ENCODE results near the gene SERPINB2. TPM values are rescaled to one million over a fixed set of nuclear protein-coding genes. Genes with fewer than 3 reads are reported as not detected.

Gene SERPINB2
- total RNA-seq, 1 experiment from 2014 or later, result not detected

DNA sequence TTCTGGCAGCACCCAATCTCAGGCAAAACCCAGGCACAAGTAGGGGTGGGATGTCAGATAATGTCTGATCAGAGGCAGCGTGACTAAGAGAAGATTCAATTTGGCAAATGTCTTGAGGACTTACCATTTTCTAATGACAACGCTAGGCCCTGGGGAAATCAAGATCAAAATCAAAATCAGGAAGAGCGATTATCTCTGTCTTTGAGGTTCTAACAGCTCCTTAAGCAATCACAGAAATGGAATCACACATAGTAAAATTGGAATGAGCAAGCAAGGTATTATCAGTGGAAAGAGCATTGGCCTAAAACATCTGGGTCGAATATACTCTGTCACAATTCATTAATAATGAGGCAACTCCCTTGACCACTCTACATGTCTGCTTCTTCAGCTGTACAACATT is 8.6 kb upstream of the SERPINB2 start:
- ChIA-PET CTCF (no interaction called here), POLR2A (no interaction called here), RAD21 (ENCODE audit: low non-redundant PET in 1 of 2, low total read pairs in 2 of 2, uncharacterized antibody in 2 of 2, unreplicated experiment in 2 of 2) (no interaction called here)
- ATAC-seq (no peak), DNase-seq (ENCODE audit: low read depth, low spot score) (no peak)
- no peak overlapping the region for H3K27ac ChIP-seq (ENCODE audit: low read depth, low read length)
- H3K4me2 ChIP-seq (ENCODE audit: low read length), result no peak overlapping the region
- no peaks in the 10 kb centered on the region for H3K9me3 ChIP-seq (ENCODE audit: control insufficient read depth in 1 of 2, insufficient read depth in 1 of 2, low read depth in 1 of 2, low read length in 2 of 2)
- no peaks in the 10 kb centered on the region for H3K9me2 ChIP-seq (ENCODE audit: insufficient read depth)
- no peak overlapping the region for H3K9ac ChIP-seq (ENCODE audit: low read length)
- BruUV-seq (replicated peaks), result no TSS peak
- no peaks in the 10 kb centered on the region for H3K27me3 ChIP-seq (ENCODE audit: insufficient read depth, low read length)
- no peaks in the 10 kb centered on the region for H3K79me2 ChIP-seq (ENCODE audit: insufficient read depth, low read length)
- H2AFZ ChIP-seq (ENCODE audit: low read depth, low read length, poor library complexity, severe bottlenecking), result no peak overlapping the region
- peaks cover 0 to 16% of the 10 kb centered on the region in 2 experiments; a peak in 2 of 4 replicates for H3K4me1 ChIP-seq (ENCODE audit: control insufficient read depth in 1 of 2, insufficient read depth in 2 of 2, low read length in 2 of 2)
- no peak for TF ChIP-seq MAX (IDR thresholded peaks at IDR 0.05)
- TF ChIP-seq FOSL1 (IDR thresholded peaks at IDR 0.05; ENCODE audit: low read depth), result no peak
- TF ChIP-seq, protein P1, sequence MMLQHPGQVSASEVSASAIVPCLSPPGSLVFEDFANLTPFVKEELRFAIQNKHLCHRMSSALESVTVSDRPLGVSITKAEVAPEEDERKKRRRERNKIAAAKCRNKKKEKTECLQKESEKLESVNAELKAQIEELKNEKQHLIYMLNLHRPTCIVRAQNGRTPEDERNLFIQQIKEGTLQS (IDR thresholded peaks at IDR 0.05), result no peak
- TF ChIP-seq RAD21 (IDR thresholded peaks at IDR 0.05; ENCODE audit: low read depth), result no peak
- TF ChIP-seq POLR2A (IDR thresholded peaks at IDR 0.05; ENCODE audit: borderline replicate concordance, extremely low read depth, insufficient read depth, insufficient read length), result no peak
- no peak for TF ChIP-seq CTCF (IDR thresholded peaks at IDR 0.05 in 2 of 3, conservative IDR thresholded peaks at IDR 0.05 in 1 of 3; ENCODE audit: borderline replicate concordance in 1 of 3, insufficient read depth in 1 of 3, low read depth in 2 of 3, low read length in 2 of 3)
- TF ChIP-seq CEBPB (IDR thresholded peaks at IDR 0.05; ENCODE audit: low read depth), result no peak
- no peak for TF ChIP-seq YY1 (IDR thresholded peaks at IDR 0.05; ENCODE audit: extremely low read depth, insufficient replicate concordance, low read depth, low read length)
- no peak overlapping the region for H3K4me3 ChIP-seq (replicated peaks in 1 of 2; ENCODE audit: low read depth in 1 of 2, low read length in 2 of 2)
- no peaks in the 10 kb centered on the region for H3K36me3 ChIP-seq (ENCODE audit: control insufficient read depth in 1 of 2, insufficient read depth in 2 of 2, low read length in 2 of 2)
- intact Hi-C loops (cut with micrococcal nuclease), result no loop called here
- H4K20me1 ChIP-seq (ENCODE audit: insufficient read depth), result no peaks in the 10 kb centered on the region

DNA sequence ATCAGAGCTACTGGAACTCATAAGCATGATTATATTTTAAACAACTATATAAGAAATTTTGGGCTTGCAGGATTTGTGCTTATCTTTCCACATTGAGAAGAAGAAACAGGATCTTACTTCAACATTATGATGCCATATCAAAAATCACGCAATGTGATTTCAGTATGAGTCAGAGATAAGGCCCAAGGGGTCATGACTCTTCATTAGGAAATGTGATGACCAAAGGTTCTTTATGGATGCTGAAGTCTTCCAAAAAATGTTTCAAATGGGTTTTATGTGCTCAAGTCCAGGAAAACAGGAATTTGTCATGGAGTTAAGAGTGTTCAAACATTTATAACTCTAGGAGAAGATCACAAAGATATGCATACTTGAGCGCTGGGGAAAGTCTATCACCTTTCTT is 7.8 kb upstream of the SERPINB2 start:
- ChIA-PET POLR2A (no interaction called here), CTCF (interaction anchor here (1.1 kb wide), 1 partner anchor 56 kb away, joined by 3 read pairs; no protein-coding TSS in a partner anchor), RAD21 (ENCODE audit: low non-redundant PET in 1 of 2, low total read pairs in 2 of 2, uncharacterized antibody in 2 of 2, unreplicated experiment in 2 of 2) (no interaction called here)
- no peaks in the 10 kb centered on the region for H3K36me3 ChIP-seq (ENCODE audit: control insufficient read depth in 1 of 2, insufficient read depth in 2 of 2, low read length in 2 of 2)
- ATAC-seq, result no peak
- no peak overlapping the region for H3K27ac ChIP-seq (ENCODE audit: low read depth, low read length)
- peaks cover 0 to 16% of the 10 kb centered on the region in 2 experiments; a peak in 2 of 4 replicates for H3K4me1 ChIP-seq (ENCODE audit: control insufficient read depth in 1 of 2, insufficient read depth in 2 of 2, low read length in 2 of 2)
- H3K9ac ChIP-seq (ENCODE audit: low read length), result no peak overlapping the region
- intact Hi-C loops (cut with micrococcal nuclease), result no loop called here
- BruUV-seq (replicated peaks), result no TSS peak
- no peak overlapping the region for H3K4me3 ChIP-seq (replicated peaks in 1 of 2; ENCODE audit: low read depth in 1 of 2, low read length in 2 of 2)
- H4K20me1 ChIP-seq (ENCODE audit: insufficient read depth), result no peaks in the 10 kb centered on the region
- no peak overlapping the region for H2AFZ ChIP-seq (ENCODE audit: low read depth, low read length, poor library complexity, severe bottlenecking)
- H3K9me3 ChIP-seq (ENCODE audit: control insufficient read depth in 1 of 2, insufficient read depth in 1 of 2, low read depth in 1 of 2, low read length in 2 of 2), result no peaks in the 10 kb centered on the region
- no peak overlapping the region for H3K4me2 ChIP-seq (ENCODE audit: low read length)
- H3K9me2 ChIP-seq (ENCODE audit: insufficient read depth), result no peaks in the 10 kb centered on the region
- no peak for DNase-seq (ENCODE audit: low read depth, low spot score)
- H3K79me2 ChIP-seq (ENCODE audit: insufficient read depth, low read length), result no peaks in the 10 kb centered on the region
- no peaks in the 10 kb centered on the region for H3K27me3 ChIP-seq (ENCODE audit: insufficient read depth, low read length)
- peak; percentile 46; the same call in 1 of the 2 replicates for TF ChIP-seq FOSL1 (IDR thresholded peaks at IDR 0.05; ENCODE audit: low read depth)
- TF ChIP-seq CEBPB (IDR thresholded peaks at IDR 0.05; ENCODE audit: low read depth), result peak; percentile 30; the same call in 1 of the 2 replicates
- TF ChIP-seq CTCF (IDR thresholded peaks at IDR 0.05 in 2 of 3, conservative IDR thresholded peaks at IDR 0.05 in 1 of 3; ENCODE audit: borderline replicate concordance in 1 of 3, insufficient read depth in 1 of 3, low read depth in 2 of 3, low read length in 2 of 3), result no peak
- no peak for TF ChIP-seq JUND (IDR thresholded peaks at IDR 0.05)
